Gastrocnemius medialis (tissue), 4 donors: ENCODE measurements around the gene PRRT1B.

Experiments used
- POLR2A ChIP-seq, 2 donors: fragments of 450-650 bp; IDR thresholded peaks; one replicate each; pipeline ENCODE4 v1.6.1; 2017; ENCODE audit warnings: antibody characterized with exemption in 2 of 2, mild to moderate bottlenecking in 2 of 2, moderate library complexity in 2 of 2
- TF ChIP-seq, protein P1 (sequence below), 5 experiments: fragments of 450-650 bp in 3 of 5; fragments of 200-600 bp in 2 of 5; sonication (generic) in 2 of 5; IDR thresholded peaks in 4 of 5; conservative IDR thresholded peaks in 1 of 5; 1 replicate in 4 of 5; 2 replicates in 1 of 5; pipeline ENCODE4 v1.5.1; 2016 to 2019; ENCODE audit warnings: antibody characterized with exemption in 5 of 5, mild to moderate bottlenecking in 3 of 5, moderate library complexity in 3 of 5

DNA sequence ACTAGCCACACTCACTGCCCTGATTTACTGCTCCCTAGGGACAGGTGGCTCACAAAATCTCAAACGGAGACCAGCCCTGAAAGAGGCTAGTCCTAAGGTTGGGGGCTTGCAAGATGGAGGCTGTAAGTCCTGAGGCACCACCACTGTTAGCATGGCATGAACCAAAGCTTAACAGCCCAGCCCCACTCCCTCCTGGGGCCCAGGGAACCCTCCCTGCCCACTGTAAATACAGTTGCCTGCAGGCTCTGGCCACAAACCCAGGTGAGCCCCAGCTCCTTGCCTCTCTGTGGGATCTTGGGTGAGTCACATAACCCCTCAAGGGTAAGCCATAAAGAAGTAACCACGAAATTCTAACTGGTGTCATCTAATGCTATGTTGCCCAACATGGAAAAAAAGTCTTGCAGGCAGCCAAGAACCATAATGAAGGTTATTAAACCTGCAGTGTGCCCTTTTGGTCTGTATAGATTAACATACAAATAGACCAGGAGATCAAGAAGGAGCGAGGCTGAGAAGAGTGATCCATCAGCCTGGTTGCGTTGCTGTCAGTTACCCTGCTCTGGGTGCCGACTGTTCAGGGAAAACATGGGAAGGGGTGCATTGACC is 44.3 kb upstream of the PRRT1B start:
- TF ChIP-seq, protein P1, sequence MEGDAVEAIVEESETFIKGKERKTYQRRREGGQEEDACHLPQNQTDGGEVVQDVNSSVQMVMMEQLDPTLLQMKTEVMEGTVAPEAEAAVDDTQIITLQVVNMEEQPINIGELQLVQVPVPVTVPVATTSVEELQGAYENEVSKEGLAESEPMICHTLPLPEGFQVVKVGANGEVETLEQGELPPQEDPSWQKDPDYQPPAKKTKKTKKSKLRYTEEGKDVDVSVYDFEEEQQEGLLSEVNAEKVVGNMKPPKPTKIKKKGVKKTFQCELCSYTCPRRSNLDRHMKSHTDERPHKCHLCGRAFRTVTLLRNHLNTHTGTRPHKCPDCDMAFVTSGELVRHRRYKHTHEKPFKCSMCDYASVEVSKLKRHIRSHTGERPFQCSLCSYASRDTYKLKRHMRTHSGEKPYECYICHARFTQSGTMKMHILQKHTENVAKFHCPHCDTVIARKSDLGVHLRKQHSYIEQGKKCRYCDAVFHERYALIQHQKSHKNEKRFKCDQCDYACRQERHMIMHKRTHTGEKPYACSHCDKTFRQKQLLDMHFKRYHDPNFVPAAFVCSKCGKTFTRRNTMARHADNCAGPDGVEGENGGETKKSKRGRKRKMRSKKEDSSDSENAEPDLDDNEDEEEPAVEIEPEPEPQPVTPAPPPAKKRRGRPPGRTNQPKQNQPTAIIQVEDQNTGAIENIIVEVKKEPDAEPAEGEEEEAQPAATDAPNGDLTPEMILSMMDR (IDR thresholded peaks at IDR 0.05 in 4 of 5, conservative IDR thresholded peaks at IDR 0.05 in 1 of 5), result no peak
- no peak for TF ChIP-seq POLR2A (IDR thresholded peaks at IDR 0.05)
